Caki2 (cell line): Measurements from ENCODE around the gene RALGPS1. TPM values are rescaled to one million over a fixed set of nuclear protein-coding genes. Genes with fewer than 3 reads are reported as not detected.
"Not testable (repeated sequence)": the region's sequence is repeated elsewhere in the genome, so short reads cannot be mapped to it uniquely, and the experiment has no call there.

Experiments
- DNase-seq: peaks from one replicate; pipeline ENCODE4 v3.0.0-alpha.2; 2015; ENCODE audit warnings: low read depth
- in situ Hi-C: cut with HindIII; loops from 2 replicates; pipeline ENCODE4 v1.10.0; 2016; ENCODE audit warnings: low sequenced_read_pairs, low pct_unique_long_range_greater_than_20kb, mixed read lengths
- total RNA-seq: library from RNA; depleted of rRNA; stranded (reverse); fragments of >200 nt; shearing (Covaris generic); gene quantifications from 2 replicates; pipeline ENCODE4 v1.2.3, GENCODE V29; 2014; ENCODE audit warnings: low replicate concordance

The RALGPS1 gene
- total RNA-seq, 1 experiment from 2014 or later, result 0.95 TPM

- in situ Hi-C loops, result no loop called here
- DNase-seq, result no peak
Observed at GRCh38 chr9:127007638-127008037, 93.1 kb downstream of the RALGPS1 start.

GRCh38 chr9:127008076-127008475 lies 93.5 kb downstream of the RALGPS1 start:
- in situ Hi-C loops, result no loop called here
- DNase-seq, result no peak

- in situ Hi-C loops, result no loop called here
- no peak for DNase-seq
Observed at GRCh38 chr9:127011772-127012171, 97.2 kb downstream of the RALGPS1 start.

GRCh38 chr9:127012250-127012649 lies 97.7 kb downstream of the RALGPS1 start:
- in situ Hi-C loops, result no loop called here
- no peak for DNase-seq

GRCh38 chr9:127013597-127013996 lies 99.0 kb downstream of the RALGPS1 start:
- in situ Hi-C loops, result no loop called here
- no peak for DNase-seq

- in situ Hi-C loops, result no loop called here
- no peak for DNase-seq
Observed at GRCh38 chr9:127014216-127014909, 99.8 kb downstream of the RALGPS1 start.

GRCh38 chr9:127014910-127015540 lies 100.4 kb downstream of the RALGPS1 start:
- in situ Hi-C loops, result no loop called here
- no peak for DNase-seq

- no peak for DNase-seq
- in situ Hi-C loops, result no loop called here
Observed at GRCh38 chr9:127015921-127016512, 101.4 kb downstream of the RALGPS1 start.

- in situ Hi-C loops, DNase-seq: not testable (repeated sequence)
Observed at GRCh38 chr9:127017979-127018378, 103.4 kb downstream of the RALGPS1 start.

GRCh38 chr9:127018935-127019334 lies 104.4 kb downstream of the RALGPS1 start:
- in situ Hi-C loops, result no loop called here
- no peak for DNase-seq

GRCh38 chr9:127020036-127020801 lies 105.6 kb downstream of the RALGPS1 start:
- in situ Hi-C loops, result no loop called here
- no peak for DNase-seq

- DNase-seq, result no peak
- in situ Hi-C loops, result no loop called here
Observed at GRCh38 chr9:127020802-127021078, 106.2 kb downstream of the RALGPS1 start.

- DNase-seq, result no peak
- in situ Hi-C loops, result no loop called here
Observed at GRCh38 chr9:127021664-127022363, 107.2 kb downstream of the RALGPS1 start.

GRCh38 chr9:127022913-127023660 lies 108.5 kb downstream of the RALGPS1 start:
- in situ Hi-C loops, result no loop called here
- no peak for DNase-seq

- in situ Hi-C loops, result no loop called here
- no peak for DNase-seq
Observed at GRCh38 chr9:127025042-127025441, 110.5 kb downstream of the RALGPS1 start.

- in situ Hi-C loops, result no loop called here
- DNase-seq, result no peak
Observed at GRCh38 chr9:127027694-127028093, 113.1 kb downstream of the RALGPS1 start.

- in situ Hi-C loops, result no loop called here
- DNase-seq, result no peak
Observed at GRCh38 chr9:127029548-127029947, 115.0 kb downstream of the RALGPS1 start.
